PC-9 (cell line): Measurements from ENCODE around the gene ZNF236.
A peak's percentile ranks its signal among the peaks of the same experiment; 100 is the strongest.

Source experiments
- EZH2 ChIP-seq: fragments of 200-600 bp; sonication (generic); IDR thresholded peaks from 2 replicates; pipeline ENCODE4 v1.8.0; 2017; ENCODE audit warnings: antibody characterized with exemption, low read depth
- TF ChIP-seq, protein P1 (sequence below): fragments of 200-600 bp; sonication (generic); conservative IDR thresholded peaks from 2 replicates; pipeline ENCODE4 v1.6.1; 2017; ENCODE audit warnings: mixed run types, antibody characterized with exemption, mild to moderate bottlenecking, moderate library complexity

DNA sequence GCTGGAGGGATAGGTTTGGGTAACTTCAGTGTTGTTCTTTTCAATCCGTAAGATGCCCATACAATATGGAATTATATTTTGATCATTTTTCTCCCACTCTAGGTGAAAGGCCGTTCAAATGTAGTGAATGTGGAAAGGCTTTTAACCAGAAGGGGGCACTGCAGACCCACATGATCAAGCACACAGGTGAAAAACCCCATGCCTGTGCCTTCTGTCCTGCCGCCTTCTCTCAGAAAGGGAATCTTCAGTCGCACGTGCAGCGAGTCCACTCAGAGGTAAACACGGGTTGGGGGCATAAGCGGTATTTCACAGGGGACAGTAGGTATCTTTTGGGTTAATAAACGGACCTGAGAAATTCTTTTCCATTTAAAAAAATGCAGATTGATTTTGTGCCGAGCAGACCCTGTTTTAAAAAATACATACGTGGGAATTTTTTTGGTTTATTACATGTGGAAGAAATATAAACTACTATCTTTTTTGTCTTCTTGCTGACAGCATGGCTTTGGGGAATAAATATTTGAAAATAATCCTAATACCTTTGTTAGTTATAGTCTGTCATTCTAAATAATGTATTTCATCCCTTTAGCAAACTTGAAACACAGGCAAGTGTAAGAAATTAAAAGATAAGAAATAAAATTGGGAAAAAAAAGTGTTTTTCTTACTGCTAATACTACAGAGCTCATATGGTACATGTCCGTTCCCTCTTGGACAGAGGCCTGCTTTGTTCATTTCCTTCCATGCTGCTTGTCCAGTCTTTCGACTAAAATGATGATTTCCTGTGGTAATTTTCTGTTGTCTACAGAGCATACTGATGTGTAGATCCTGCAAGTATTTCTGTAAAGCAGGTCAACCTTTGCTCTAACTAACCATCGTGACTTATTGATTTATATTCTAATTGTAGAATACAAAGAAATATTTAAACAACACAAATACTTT lies 53.3 kb downstream of the ZNF236 start:
- TF ChIP-seq, protein P1, sequence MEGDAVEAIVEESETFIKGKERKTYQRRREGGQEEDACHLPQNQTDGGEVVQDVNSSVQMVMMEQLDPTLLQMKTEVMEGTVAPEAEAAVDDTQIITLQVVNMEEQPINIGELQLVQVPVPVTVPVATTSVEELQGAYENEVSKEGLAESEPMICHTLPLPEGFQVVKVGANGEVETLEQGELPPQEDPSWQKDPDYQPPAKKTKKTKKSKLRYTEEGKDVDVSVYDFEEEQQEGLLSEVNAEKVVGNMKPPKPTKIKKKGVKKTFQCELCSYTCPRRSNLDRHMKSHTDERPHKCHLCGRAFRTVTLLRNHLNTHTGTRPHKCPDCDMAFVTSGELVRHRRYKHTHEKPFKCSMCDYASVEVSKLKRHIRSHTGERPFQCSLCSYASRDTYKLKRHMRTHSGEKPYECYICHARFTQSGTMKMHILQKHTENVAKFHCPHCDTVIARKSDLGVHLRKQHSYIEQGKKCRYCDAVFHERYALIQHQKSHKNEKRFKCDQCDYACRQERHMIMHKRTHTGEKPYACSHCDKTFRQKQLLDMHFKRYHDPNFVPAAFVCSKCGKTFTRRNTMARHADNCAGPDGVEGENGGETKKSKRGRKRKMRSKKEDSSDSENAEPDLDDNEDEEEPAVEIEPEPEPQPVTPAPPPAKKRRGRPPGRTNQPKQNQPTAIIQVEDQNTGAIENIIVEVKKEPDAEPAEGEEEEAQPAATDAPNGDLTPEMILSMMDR, result peak; percentile 71
- no peak for TF ChIP-seq EZH2
